Fibroblast of lung (primary cell): ENCODE measurements around the gene EXOC3L2. TPM values are rescaled to one million over a fixed set of nuclear protein-coding genes. Genes with fewer than 3 reads are reported as not detected.

Experiments used
- DNase-seq, 2 donors: peaks; one replicate each; pipeline versions ENCODE4 v3.0.0 to v3.0.0-alpha.2; 2010; ENCODE audit warnings: low read depth in 2 of 2
- H2AFZ ChIP-seq: 2 replicates; pipeline ENCODE4 v1.5.1; 2012; ENCODE audit warnings: low read length, control low read depth, inconsistent platforms
- H3K27ac ChIP-seq: 2 replicates; pipeline ENCODE4 v1.5.1; 2011; ENCODE audit warnings: low read length, control low read depth; ENCODE audit not compliant: insufficient read depth
- H3K27me3 ChIP-seq: 2 replicates; pipeline ENCODE4 v1.5.1; 2011; ENCODE audit warnings: mild to moderate bottlenecking, low read length; ENCODE audit not compliant: control insufficient read depth, insufficient read depth
- H3K36me3 ChIP-seq: 2 replicates; pipeline ENCODE4 v1.5.1; 2011; ENCODE audit warnings: low read length; ENCODE audit not compliant: control insufficient read depth, insufficient read depth
- H3K4me1 ChIP-seq: 2 replicates; pipeline ENCODE4 v1.5.1; 2011; ENCODE audit warnings: low read length; ENCODE audit not compliant: control insufficient read depth, insufficient read depth; ENCODE audit errors: extremely low read depth
- H3K4me2 ChIP-seq: 2 replicates; pipeline ENCODE4 v1.5.1; 2011; ENCODE audit warnings: low read length, control low read depth; ENCODE audit not compliant: insufficient read depth; ENCODE audit errors: extremely low read depth
- H3K4me3 ChIP-seq, 4 experiments: fragments of 200-600 bp in 1 of 4; sonication (generic) in 1 of 4; replicated peaks in 1 of 4; 2 replicates each; pipeline ENCODE4 v1.5.1; 2011 to 2016; ENCODE audit warnings: low read length in 4 of 4, low read depth in 3 of 4, mild to moderate bottlenecking in 3 of 4, control low read depth in 2 of 4, inconsistent platforms in 1 of 4, mixed read lengths in 1 of 4; ENCODE audit not compliant: insufficient read depth in 1 of 4; ENCODE audit errors: control extremely low read depth in 1 of 4
- H3K79me2 ChIP-seq: 2 replicates; pipeline ENCODE4 v1.5.1; 2012; ENCODE audit warnings: mild to moderate bottlenecking, low read length, inconsistent platforms; ENCODE audit not compliant: control insufficient read depth, insufficient read depth
- H3K9ac ChIP-seq: 2 replicates; pipeline ENCODE4 v1.5.1; 2011; ENCODE audit warnings: mild to moderate bottlenecking, low read length, control low read depth; ENCODE audit not compliant: insufficient read depth
- H3K9me3 ChIP-seq: 2 replicates; pipeline ENCODE4 v1.5.1; 2012; ENCODE audit warnings: low read depth, low read length; ENCODE audit not compliant: control insufficient read depth, insufficient read depth
- H4K20me1 ChIP-seq: 2 replicates; pipeline ENCODE4 v1.5.1; 2011; ENCODE audit warnings: low read length; ENCODE audit not compliant: control insufficient read depth, insufficient read depth; ENCODE audit errors: extremely low read depth
- EZH2 ChIP-seq: IDR thresholded peaks from 2 replicates; pipeline ENCODE4 v1.5.1; 2012; ENCODE audit warnings: low read length, control low read depth, mild to moderate bottlenecking; ENCODE audit errors: missing control alignments
- polyA plus RNA-seq, 2 donors: library from polyadenylated mRNA; depleted of rRNA in 1 of 2; stranded (reverse) in 1 of 2; unstranded in 1 of 2; fragments of >200 nt; gene quantifications; 2 replicates each; pipeline ENCODE4 v1.2.1, GENCODE V29; 2011 to 2012; ENCODE audit warnings: missing spikeins in 1 of 2
- total RNA-seq: library from RNA; depleted of rRNA; stranded (reverse); fragments of >200 nt; gene quantifications from 2 replicates; pipeline ENCODE4 v1.2.1, GENCODE V29; 2014
- TF ChIP-seq, protein P1 (sequence below), 2 donors: IDR thresholded peaks in 1 of 2; conservative IDR thresholded peaks in 1 of 2; 1 replicate in 1 of 2; 2 replicates in 1 of 2; pipeline ENCODE4 v1.5.1; 2011 to 2012; ENCODE audit warnings: low read length in 2 of 2, control low read depth in 1 of 2, inconsistent platforms in 1 of 2, low read depth in 1 of 2, mild to moderate bottlenecking in 1 of 2

EXOC3L2 gene
- total and polyA plus RNA-seq, 2 donors (not counting 1 experiment from before 2014, with no cell fraction given): not detected

DNA sequence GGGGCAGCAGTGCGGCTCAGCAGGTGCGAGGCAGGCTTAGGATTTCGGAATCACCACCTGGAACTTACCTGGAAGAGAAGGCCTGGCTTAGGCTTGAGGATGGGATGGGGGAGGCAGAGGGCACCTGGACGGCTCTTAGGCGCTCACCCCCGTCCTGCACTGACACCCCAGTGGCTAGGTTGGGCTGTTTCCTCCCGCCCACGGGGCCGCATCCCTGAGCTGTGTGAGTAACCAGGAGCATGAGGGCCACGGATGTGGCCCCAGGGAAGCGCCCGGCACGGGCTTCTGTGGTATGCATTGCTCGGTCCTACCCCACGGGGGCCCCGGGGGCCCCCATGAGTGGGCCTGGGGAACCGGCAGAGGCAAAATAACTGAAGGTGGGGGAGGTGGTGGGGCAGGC is 82.1 kb downstream of the EXOC3L2 start:
- Histone ChIP-seq H4K20me1 (no peaks in the 10 kb centered on the region), H3K9ac (no peak overlapping the region), H2AFZ (no peak overlapping the region), H3K79me2 (no peaks in the 10 kb centered on the region), H3K4me1 (no peaks in the 10 kb centered on the region), H3K27ac (no peak overlapping the region), H3K9me3 (no peaks in the 10 kb centered on the region), H3K4me3 (no peak overlapping the region), H3K27me3 (peaks cover 6% of the 10 kb centered on the region), H3K4me2 (no peak overlapping the region), H3K36me3 (no peaks in the 10 kb centered on the region)
- DNase-seq: no peak
- TF ChIP-seq, protein P1, sequence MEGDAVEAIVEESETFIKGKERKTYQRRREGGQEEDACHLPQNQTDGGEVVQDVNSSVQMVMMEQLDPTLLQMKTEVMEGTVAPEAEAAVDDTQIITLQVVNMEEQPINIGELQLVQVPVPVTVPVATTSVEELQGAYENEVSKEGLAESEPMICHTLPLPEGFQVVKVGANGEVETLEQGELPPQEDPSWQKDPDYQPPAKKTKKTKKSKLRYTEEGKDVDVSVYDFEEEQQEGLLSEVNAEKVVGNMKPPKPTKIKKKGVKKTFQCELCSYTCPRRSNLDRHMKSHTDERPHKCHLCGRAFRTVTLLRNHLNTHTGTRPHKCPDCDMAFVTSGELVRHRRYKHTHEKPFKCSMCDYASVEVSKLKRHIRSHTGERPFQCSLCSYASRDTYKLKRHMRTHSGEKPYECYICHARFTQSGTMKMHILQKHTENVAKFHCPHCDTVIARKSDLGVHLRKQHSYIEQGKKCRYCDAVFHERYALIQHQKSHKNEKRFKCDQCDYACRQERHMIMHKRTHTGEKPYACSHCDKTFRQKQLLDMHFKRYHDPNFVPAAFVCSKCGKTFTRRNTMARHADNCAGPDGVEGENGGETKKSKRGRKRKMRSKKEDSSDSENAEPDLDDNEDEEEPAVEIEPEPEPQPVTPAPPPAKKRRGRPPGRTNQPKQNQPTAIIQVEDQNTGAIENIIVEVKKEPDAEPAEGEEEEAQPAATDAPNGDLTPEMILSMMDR (conservative IDR thresholded peaks at IDR 0.05 in 1 of 2, IDR thresholded peaks at IDR 0.05 in 1 of 2; ENCODE audit: low read depth in 1 of 2, low read length in 2 of 2): no peak
- TF ChIP-seq EZH2: no peak

DNA sequence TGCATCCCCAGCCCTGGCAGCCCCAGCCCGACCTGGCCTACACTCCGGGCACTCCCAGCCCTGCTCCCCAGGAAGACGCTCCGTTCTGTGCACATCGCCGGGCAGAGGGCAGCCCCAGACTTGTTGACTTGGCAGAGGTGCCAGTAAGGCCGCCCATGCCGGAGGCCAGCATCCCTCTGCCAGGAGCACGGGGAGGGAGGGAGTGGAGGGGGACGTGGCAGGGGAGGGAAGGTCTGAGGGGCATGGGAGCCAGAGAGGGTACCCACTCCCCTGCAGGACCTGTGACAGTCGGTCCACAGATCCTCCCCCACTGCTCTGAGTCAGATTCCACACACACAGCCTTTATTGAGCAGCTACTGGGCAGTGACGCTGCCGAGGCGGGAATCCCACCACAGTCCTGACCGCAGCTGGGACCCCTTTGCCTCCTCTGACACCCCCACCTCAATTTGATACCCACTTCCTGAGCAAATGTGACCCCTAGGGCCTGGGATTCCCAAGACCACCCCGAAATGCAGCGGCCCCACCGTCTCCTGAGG is 82.5 kb downstream of the EXOC3L2 start:
- no peak for DNase-seq
- no peaks in the 10 kb centered on the region for H3K36me3 ChIP-seq
- H3K27ac ChIP-seq: no peak overlapping the region
- H3K27me3 ChIP-seq: peaks cover 6% of the 10 kb centered on the region
- no peak overlapping the region for H3K4me3 ChIP-seq
- TF ChIP-seq, protein P1 (conservative IDR thresholded peaks at IDR 0.05 in 1 of 2, IDR thresholded peaks at IDR 0.05 in 1 of 2; ENCODE audit: low read depth in 1 of 2, low read length in 2 of 2): no peak
- no peak for TF ChIP-seq EZH2
- no peaks in the 10 kb centered on the region for H4K20me1 ChIP-seq
- H3K9me3 ChIP-seq: no peaks in the 10 kb centered on the region
- no peaks in the 10 kb centered on the region for H3K79me2 ChIP-seq
- no peak overlapping the region for H3K9ac ChIP-seq
- no peaks in the 10 kb centered on the region for H3K4me1 ChIP-seq
- H3K4me2 ChIP-seq: no peak overlapping the region
- H2AFZ ChIP-seq: no peak overlapping the region

Other genes starting within 250 kb of the EXOC3L2 start
- gene RELB, start 243.9 kb downstream of the EXOC3L2 start, total RNA-seq: 9.2 and 11.7 TPM in 2 replicates
- 2.0 and 2.3 TPM in 2 replicates for gene RELB, start 243.9 kb downstream of the EXOC3L2 start, polyA plus RNA-seq
- 12.1 and 15.7 TPM in 2 replicates for gene CLASRP, start 206.4 kb downstream of the EXOC3L2 start, total RNA-seq
- 12.1 and 17.9 TPM in 2 replicates for gene CLASRP, start 206.4 kb downstream of the EXOC3L2 start, polyA plus RNA-seq
- not detected in 2 replicates for gene ZNF296, start 168.9 kb downstream of the EXOC3L2 start, total RNA-seq
- gene ZNF296, start 168.9 kb downstream of the EXOC3L2 start, polyA plus RNA-seq: 0.03 and 0.08 TPM in 2 replicates
- 12.3 and 15.7 TPM in 2 replicates for gene GEMIN7, start 166.1 kb downstream of the EXOC3L2 start, total RNA-seq
- gene GEMIN7, start 166.1 kb downstream of the EXOC3L2 start, polyA plus RNA-seq: 18.0 and 19.0 TPM in 2 replicates
- gene PPP1R37, start 152.2 kb downstream of the EXOC3L2 start, total RNA-seq: 34.4 and 36.0 TPM in 2 replicates
- gene PPP1R37, start 152.2 kb downstream of the EXOC3L2 start, polyA plus RNA-seq: 11.3 and 12.3 TPM in 2 replicates
- 0.17 and 0.26 TPM in 2 replicates for gene NKPD1, start 84.4 kb downstream of the EXOC3L2 start, total RNA-seq
- 0.01 TPM in 1 of 2 replicates, not detected in the other for gene NKPD1, start 84.4 kb downstream of the EXOC3L2 start, polyA plus RNA-seq
- 15.9 and 20.0 TPM in 2 replicates for gene TRAPPC6A, start 67.2 kb downstream of the EXOC3L2 start, total RNA-seq
- 4.5 and 9.3 TPM in 2 replicates for gene TRAPPC6A, start 67.2 kb downstream of the EXOC3L2 start, polyA plus RNA-seq
- gene BLOC1S3, start 66.6 kb downstream of the EXOC3L2 start, total RNA-seq: 2.6 and 3.8 TPM in 2 replicates
- 5.2 and 5.6 TPM in 2 replicates for gene BLOC1S3, start 66.6 kb downstream of the EXOC3L2 start, polyA plus RNA-seq
- gene MARK4, start 5.9 kb upstream of the EXOC3L2 start, total RNA-seq: 7.4 and 8.9 TPM in 2 replicates
- gene MARK4, start 5.9 kb upstream of the EXOC3L2 start, polyA plus RNA-seq: 14.1 and 19.5 TPM in 2 replicates
- gene CKM, start 77.5 kb upstream of the EXOC3L2 start, total RNA-seq: not detected in 2 replicates
- 0.03 TPM in 1 of 2 replicates, not detected in the other for gene CKM, start 77.5 kb upstream of the EXOC3L2 start, polyA plus RNA-seq
- gene KLC3, start 95.3 kb upstream of the EXOC3L2 start, total RNA-seq: 0.17 TPM in 1 of 2 replicates, not detected in the other
- 0.09 TPM in 1 of 2 replicates, not detected in the other for gene KLC3, start 95.3 kb upstream of the EXOC3L2 start, polyA plus RNA-seq
- 16.7 and 21.6 TPM in 2 replicates for gene ERCC2, start 125.2 kb upstream of the EXOC3L2 start, total RNA-seq
- gene ERCC2, start 125.2 kb upstream of the EXOC3L2 start, polyA plus RNA-seq: 51.6 and 57.1 TPM in 2 replicates
- gene PPP1R13L, start 159.7 kb upstream of the EXOC3L2 start, total RNA-seq: 1.5 and 3.0 TPM in 2 replicates
- 1.2 and 5.8 TPM in 2 replicates for gene PPP1R13L, start 159.7 kb upstream of the EXOC3L2 start, polyA plus RNA-seq
- gene POLR1G, start 161.2 kb upstream of the EXOC3L2 start, total RNA-seq: 3.6 and 5.4 TPM in 2 replicates
- 4.7 and 5.3 TPM in 2 replicates for gene POLR1G, start 161.2 kb upstream of the EXOC3L2 start, polyA plus RNA-seq
- 81.1 and 81.4 TPM in 2 replicates for gene ERCC1, start 178.5 kb upstream of the EXOC3L2 start, total RNA-seq
- 49.3 and 69.6 TPM in 2 replicates for gene ERCC1, start 178.5 kb upstream of the EXOC3L2 start, polyA plus RNA-seq
- 9.5 and 24.9 TPM in 2 replicates for gene FOSB, start 222.6 kb upstream of the EXOC3L2 start, total RNA-seq
- 2.8 and 48.6 TPM in 2 replicates for gene FOSB, start 222.6 kb upstream of the EXOC3L2 start, polyA plus RNA-seq